OCI-LY3 (cell line): ENCODE data around the gene MESP2.

Experiments
- CTCF ChIP-seq: fragments of 200-600, 300-600 bp; sonication (generic); IDR thresholded peaks from 2 replicates; pipeline ENCODE4 v1.5.1; 2014; ENCODE audit warnings: antibody characterized with exemption, low read length, low read depth
- EZH2phosphoT487 ChIP-seq: fragments of 200-600 bp; shearing (Covaris generic); IDR thresholded peaks from 2 replicates; pipeline ENCODE4 v1.6.1; 2018; ENCODE audit warnings: antibody characterized with exemption, mixed run types, low read depth

GRCh38 chr15:89759835-89760234, 16.3 kb upstream of the MESP2 start:
- TF ChIP-seq CTCF (no peak), EZH2phosphoT487 (no peak)
